Umbilical cord (tissue), 2 donors: ENCODE data around the gene ALX4. TPM values are rescaled to one million over a fixed set of nuclear protein-coding genes. Genes with fewer than 3 reads are reported as not detected.
A peak's percentile ranks its signal among the peaks of the same experiment; 100 is the strongest.

Experiments
- DNase-seq: peaks from one replicate; pipeline ENCODE4 v3.0.0-alpha.2; 2015; ENCODE audit warnings: low spot score
- total RNA-seq: library from RNA; depleted of rRNA; stranded (reverse); fragments of >200 nt; gene quantifications from one replicate; pipeline ENCODE4 v1.2.3, GENCODE V29; 2014; ENCODE audit warnings: low replicate concordance; ENCODE audit not compliant: insufficient read depth

ALX4 gene
- total RNA-seq, 1 donor from 2014 or later = 2.6 TPM

DNA sequence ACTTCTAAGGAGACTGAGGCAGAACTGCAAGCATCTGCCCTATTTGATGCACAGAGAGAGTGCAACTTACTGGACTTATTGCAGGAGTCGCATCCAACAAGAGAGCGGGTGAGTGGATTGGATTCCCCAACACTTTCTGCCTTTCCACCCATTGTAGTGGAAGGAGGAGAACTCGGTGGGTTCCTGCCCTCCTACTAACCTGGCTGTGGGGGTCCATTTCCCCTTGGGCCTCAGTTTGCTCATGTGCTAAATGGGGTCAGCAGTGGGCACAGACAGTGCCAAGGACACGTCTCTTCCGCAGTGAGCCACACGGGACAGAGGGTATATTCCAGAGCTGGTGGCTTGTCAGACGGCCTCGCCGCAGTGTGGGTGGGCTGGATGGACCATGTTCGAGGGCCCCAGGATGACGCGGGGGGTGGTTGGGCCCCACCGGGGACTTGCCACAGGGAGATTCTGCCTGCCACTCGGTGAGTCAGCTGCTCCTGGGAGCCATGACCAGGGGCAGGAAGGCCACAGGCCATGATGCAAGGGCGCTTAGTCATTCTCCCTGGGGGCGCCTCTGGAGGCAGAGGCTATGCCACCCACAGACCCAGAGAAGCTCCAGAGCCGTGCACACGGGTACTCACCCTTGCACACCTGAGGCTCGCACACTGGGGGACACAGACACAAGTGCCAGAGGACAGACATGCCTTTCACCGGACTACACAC lies 8.2 kb downstream of the ALX4 start:
- no peak for DNase-seq

DNA sequence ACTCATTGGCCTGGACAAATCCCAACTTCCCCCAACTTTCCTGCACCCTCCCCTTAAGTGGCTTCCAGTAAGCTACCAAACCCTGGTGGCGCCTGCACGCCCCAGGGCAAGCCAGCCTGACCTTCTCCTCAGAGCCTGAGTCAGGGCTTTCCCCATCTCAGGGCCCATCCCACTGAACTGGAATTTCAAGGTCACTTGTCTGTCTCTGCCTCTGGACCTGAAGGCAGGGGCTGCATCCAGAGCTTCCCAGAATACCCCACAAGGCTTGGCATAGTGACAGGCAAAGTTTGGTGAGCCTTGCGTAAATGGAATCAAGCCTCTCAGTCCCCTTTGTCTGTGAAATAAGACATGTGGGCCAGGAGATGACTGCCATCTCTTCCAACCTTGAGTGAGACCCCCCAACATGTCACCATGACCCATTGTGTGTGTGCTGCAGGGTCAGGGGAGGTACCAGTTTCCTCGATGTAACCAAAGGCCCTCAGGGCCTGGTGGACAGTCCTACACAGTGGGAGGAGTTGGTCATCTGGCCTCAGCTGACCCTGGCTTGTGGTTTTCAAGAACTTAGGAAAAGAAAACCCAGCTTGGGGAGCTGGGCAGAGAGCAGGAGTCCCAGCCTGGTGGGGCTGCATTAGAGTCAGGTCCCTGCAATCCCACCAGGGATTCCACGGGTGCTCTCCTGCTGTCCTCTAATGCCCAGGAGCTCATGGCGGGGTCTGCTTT lies 8.9 kb downstream of the ALX4 start:
- no peak for DNase-seq

DNA sequence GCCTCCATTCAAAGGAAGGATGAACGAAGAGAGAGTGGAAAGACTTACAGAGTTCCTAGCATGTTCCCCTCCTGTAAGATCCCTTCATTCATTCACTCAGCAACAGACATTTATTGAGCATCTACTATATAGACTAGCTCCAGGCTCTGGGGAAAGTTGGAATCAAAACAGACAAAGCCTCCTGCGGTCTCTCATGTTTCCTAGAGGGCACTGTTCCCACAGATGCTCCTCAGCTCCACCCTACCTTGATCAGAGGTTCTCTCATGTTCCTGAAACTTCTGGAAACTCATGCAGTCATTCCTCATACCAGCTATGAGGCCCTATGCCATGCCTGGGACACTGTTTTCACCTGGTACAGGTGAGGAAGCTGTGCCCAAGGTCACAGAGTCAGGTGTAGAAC lies 11.1 kb downstream of the ALX4 start:
- DNase-seq = no peak

DNA sequence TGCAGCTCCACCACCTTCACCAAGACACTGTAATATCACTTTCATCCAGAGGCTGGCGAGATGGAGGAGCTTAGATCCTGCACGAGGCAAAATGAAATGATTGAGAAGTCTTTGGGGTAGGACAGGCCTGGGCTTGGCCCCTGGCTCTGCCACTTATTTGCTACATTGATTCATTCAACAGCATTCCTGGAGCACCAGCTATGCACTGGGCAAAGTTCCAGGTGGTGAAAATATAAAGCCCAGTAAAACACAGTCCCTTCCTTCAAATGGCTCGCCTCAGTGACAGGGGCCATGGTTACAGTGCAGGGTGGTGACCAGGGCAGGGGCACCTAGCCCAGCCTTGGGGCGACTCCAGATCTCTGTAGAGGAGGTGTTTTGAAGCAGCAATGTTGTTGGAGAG lies 19.7 kb downstream of the ALX4 start:
- DNase-seq = peak; percentile 14

DNA sequence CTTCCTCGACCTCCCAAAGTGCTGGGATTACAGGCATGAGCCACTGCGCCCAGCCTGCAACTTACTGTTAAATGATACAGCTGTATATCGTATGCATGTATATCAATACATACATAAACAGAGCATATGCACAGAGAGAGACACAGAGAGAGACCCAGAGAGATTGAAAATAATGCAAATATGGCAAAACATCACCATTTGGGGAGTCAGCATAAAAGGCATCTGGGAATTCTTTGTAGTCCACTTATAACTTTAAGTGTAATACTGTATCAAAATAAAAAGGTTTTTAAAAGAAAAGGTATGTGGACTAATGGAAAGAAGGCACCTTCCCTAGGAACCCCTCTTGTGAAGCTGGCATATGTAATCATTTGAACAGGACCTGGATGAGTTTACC lies 21.8 kb downstream of the ALX4 start:
- DNase-seq = no peak

DNA sequence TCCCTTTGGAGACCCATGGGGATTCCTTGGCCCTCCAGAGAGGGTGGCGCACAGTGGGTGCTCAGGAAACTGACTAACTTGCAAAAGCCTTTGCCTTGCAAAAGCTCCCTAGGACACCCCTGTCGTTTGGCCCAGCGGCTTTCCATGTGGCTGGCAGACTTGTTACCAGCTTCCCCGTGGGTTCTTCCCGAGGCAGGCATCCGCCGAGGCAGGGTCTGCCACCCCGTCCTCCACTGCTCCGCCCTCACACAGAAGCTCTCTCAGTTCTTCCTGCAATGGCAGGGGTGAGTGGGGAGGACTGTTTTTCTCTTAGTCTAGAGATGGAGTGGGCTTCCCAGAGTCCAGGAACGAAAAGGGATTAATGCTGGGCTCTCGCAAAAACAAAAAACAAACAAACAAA lies 23.0 kb downstream of the ALX4 start:
- no peak for DNase-seq

DNA sequence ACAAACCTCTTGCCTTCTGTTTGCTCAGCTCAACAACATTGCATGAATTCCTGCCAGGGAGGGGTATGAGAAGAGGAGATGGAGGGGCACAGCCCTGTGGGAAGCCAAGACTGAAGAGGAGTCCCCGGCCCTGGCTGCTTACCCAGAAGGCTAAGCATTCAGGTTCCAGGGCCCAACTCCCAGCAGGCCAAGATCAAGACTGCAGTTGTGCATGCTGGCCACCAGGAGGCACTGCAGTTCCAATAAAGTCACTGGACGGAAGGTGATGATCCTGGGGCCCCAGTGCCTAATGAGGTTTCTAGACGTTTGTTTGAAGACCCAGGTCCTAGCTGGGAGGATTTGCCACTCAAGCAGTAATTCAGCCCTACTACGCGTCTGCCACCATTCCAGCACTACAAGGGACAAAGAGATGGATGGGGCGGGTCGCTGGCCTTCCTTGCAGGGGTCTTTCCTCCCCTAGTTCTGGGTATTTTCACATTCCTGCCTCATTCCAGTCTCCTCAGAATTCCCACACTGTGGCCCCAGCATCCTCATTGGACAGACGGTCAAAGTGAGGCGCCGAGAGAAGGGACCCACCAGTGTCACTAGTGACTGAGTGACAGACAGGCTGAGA lies 23.6 kb downstream of the ALX4 start:
- DNase-seq = peak; percentile 29

DNA sequence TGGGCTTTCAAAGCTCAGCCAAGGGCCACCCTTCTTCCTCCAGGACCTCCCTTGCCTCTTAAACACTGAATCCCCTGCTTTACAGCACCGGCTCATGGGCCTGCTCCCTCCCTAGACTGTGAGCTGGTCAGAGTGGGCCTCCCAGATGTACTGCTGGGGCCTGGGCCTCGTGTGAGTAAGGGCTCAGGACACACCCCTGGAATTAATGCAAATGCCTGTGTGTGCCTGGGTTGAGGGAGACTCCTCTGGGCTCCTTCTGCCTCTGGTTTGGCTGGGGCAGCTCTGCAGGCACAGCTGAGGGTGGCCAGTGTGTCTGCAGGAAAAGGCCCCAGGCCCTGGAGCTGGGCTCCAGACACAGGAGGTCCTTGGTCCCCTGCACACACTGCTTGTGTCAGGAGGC lies 24.2 kb downstream of the ALX4 start:
- DNase-seq = peak; percentile 90

DNA sequence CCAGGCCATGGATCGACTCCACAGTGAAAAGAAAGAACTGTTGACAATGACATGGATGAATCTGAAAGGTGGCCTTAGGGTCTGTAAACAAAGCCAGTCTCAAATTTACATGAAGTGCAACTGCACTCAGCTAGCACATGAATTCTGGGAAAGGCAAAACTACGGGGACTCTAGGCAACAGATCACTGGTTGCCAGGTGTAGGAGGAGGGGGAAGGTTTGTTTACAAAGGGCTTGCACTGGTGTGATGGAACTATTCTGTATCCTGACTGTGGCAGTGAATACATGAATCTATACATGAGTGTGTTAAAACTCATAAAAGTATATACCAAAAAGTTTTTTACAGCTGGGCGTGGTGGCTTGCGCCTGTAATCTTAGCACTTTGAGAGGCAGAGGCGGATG lies 27.3 kb downstream of the ALX4 start:
- DNase-seq = no peak

DNA sequence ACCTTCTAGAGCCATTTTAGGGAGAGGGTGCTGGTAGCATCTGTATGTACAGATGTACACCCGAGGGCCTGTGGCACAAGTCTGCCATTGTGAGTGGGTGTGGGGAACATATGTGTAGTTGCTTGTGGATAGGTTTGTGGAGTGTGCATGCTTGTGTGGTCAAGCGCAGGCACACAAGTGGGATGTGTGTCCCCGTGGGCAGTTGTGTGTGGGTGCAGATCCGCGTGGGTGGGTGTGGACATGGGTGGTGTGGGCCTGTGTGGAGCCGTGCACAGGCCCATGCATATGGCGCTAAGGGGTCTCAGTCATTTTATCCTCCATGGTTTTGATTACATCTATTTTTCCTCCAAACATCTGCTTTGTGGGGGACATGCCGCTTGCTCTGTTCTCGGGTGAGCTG lies 28.8 kb downstream of the ALX4 start:
- DNase-seq = no peak

DNA sequence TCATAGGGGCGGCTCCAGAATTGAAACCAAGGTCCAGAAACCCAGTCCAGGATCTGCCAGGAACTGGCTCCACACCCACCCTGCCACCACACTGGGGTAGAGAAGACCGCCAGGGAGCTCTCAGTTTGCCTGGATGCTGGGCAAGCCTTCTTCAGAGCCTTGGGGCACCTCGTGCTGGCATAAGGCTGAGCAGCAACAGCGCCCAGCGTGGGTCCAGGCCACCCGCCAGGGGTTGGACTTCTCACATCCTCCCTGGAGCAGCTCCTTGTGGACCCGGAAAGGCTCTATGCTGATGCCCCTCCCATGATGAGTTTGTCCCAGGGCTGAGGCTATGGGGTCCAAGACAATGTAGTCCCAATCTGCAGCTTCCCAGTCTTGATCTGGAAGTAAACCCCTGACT lies 29.7 kb downstream of the ALX4 start:
- DNase-seq = no peak

DNA sequence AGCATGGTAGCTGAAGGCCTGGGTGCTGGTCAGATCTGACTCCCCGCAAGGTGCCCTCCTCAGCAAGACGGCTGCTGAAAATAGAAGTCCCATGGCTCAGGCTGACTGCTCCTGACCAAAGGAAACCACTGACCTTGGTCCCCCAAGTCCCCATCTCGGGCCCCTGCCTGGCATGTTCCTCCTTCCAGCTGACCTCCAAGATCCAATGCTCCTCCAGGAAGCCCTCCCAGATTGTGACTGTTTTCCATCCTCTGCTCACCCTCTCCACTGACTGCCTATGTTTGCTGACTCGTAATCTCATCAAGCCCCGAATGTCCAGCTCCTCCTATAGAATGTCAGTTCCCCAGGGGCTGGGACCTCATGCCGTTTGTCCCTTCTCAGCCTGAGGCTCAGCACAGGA lies 30.5 kb downstream of the ALX4 start:
- DNase-seq = no peak

DNA sequence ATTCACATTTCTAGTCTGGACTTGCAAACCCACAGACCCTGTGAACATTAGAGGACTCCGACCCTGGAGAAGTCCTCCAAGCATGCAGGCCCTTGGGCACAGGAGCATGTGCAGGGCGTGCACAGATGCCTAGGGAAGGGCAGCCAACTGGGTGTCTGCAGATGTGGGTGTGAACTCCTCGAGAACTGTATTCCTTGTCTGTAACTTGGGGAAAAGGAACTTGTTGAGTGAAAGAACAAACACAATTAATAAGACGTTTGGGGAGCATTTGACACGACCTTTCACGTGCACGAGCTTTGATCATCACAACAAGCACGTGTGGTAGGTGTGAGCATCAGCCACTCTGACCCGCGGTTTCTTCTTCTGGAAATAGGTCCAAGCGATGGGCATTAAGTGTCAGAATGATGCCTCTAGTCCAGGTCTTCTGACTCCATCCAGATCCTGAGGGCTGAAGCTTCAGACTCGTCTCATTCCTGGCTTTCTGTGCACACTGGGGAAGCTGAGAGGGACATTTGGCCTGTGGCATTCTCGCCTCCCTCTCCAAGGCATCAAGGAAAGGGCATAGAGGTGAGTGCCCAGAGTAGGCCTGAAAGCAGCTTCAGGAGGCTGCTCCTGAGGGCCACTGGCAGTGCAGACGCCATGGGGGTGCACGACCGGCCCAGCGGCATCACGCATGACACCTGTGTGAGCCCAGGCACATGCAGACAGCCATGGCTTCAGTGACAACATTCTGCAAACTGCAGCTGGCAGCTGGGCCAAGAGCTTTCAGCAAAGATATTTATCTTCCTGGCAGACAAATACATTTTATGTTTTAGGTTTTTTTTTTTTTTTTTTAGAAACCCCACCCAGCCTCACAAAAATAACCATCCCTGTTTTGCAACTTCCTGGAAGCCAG lies 32.5 kb downstream of the ALX4 start:
- DNase-seq = no peak

DNA sequence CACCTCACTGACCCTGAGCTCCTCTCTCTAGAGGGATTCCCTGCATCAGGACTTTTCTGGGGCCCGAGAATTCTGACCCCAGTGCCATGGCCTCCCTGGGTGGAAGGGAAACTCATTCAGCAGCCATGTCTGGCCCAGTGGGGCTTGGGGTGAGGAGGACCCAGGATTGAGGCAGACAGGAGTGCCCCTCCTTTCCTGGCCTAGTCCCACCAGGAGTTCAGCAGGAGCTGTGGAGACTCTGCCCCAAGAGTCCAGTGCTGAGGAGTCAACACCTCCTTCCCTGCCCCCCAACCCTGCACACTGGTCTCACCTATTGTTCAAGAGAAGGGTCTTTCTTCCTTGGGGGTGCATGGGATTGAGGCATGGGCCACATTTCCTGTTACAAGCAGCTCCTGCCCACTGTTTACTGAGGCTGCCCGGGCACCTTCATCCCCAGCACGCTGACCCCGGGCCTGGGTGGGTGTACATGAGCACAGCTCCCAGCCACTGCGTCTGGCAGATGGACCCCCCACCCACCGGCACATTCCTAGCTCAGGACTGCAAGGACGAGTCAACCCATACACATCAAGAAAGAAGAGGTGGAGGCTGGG lies 33.9 kb downstream of the ALX4 start:
- DNase-seq = no peak

DNA sequence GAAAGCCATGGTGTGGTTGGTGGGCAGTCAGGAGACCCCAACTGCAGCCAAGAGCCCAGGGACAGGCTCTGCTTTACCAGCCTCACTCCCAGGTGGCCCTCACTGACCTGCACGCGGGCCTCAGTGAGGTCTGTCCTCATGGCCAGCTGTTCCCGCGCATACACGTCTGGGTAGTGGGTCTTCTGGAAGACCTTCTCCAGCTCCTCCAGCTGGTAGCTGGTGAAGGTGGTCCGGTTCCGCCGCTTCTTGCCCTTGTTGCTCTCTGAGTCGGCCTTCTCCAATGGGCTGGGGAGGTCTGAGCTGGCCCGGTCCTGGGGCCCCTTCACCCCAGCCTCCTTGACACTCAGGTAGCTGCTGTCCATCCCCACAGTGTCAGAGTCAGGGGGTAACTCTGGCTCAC lies 34.7 kb downstream of the ALX4 start:
- no peak for DNase-seq

DNA sequence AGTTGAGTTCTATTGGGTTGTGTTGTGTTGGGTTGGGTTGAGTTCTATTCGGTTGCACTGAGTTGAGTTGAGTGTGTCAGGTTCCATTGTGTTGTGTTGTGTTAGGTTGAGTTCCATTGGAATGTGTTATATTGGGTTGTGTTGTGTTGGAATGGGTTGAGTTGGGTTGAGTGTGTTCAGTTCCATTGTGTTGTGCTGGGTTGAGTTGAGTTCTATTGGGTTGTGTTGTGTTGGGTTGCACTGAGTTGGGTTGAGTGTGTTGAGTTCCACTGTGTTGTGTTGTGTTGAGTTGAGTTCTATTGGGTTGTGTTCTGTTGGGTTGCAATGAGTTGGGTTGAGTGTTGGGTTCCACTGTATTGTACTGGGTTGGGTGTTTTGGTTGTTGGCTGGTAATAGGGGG lies 35.5 kb downstream of the ALX4 start:
- DNase-seq = no peak

DNA sequence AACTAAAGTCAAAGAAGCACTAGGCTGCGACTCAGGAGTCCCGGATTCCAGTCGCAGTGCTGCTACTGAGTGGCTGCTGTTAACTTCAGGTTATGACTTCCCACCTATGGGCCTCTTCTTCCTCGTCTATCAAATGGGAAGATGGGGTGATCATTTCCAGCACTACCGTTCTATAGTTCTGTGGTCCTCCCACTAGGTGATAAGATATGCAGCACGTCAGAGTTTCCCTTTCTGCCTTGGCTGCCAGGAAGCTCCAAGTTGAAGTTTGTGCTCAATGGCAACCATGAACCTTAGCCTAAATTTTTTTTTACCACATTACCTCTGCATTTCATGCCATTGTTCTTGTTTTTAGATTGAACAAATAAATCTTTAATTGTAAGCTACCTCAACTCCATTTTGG lies 38.7 kb downstream of the ALX4 start:
- no peak for DNase-seq

DNA sequence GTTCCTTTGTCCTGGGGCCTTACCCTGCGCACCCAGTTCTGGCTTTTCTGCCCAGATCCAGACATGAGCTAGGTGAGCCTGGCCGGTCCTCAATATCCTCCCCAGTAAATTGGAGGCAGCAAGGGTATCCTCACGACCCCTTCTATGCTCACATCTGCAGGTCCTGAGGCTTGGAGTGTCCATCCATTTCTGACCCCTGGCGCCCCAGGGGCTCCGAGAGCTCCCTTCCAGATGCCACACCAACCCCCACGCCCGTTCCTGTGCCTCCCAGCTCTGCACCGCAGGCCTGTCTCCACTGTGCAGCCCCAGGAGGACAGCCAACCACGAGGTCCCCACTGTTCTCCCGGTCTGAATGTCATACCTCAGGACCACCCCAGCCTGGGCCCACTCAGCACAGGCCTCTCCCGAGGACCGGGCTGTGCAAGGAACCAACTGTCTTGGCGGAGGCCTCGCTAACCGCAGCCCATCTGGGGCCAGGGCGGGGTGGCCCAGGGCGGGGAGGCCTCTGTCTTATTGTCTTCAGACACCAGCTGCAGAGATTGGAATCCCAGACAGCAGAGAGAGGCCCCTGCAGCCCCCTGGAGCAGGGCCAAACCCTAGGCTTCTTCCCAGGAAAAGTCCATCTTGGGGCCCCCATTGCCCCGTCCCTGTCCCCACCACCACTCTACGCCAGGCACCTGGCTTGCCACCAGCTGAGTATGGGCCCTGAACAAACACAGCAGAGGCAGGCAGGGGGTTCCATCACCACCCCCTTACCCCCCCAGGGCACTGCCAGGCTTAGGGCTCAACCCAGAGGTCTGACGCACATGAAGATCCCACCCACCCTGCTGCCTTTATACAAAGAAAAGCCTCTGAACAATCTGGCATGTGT lies 39.3 kb downstream of the ALX4 start:
- DNase-seq = peak; percentile 70

DNA sequence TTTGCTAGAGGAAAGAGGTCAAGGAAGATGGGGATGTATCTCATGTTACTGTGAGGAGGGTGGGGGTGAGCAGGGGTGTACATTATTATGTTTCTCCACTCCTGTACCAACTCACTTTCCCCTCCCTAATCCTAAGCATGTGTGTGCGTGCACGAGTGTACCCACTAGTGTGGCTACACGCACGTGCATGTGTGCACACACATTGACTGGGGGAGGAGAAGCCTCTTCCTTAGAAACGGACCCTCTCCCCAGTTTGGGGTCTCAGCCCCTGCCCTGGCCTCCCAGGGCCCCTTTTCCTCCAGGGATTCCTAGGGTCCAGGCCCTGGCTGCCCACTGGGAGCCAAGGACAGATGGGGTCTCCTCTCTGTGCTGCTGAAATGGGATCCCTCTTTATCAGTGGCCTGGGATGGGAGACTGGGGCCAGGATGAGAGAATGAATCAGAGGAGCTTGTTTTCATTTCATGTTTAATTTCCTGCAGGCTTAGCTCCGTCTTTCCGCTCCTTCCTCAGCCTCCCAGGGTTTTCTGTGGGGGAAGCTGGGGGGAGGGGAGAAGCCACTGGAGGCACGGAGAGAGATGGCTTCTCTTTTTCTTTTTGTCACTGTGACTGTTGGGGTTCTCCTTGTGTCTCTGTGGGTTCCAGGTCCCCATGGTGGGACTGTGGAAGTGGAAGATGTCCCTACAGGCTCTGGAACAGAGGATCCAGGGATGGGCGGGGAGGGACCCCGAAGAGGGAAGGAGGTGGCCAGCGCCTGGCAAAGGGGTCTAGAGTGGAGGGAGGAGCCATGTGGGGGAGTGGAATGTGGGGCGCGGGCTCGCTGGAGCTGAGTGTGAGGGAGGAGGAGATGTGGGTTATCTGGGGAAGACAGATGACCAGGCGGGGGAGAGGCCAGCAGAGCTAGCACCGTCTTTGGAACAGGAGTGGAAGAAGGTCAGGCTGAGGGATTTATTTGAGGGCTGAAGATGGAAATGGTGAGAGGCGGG lies 40.3 kb downstream of the ALX4 start:
- peak; percentile 76 for DNase-seq
